ENCODE data around the gene ERFE. TPM values are rescaled to one million over a fixed set of nuclear protein-coding genes. Genes with fewer than 3 reads are reported as not detected.

The ERFE gene
- total and polyA plus RNA-seq, 2 of the 4 experiments (the other 2 are of a cell fraction): 1.3 to 3.5 TPM

DNA sequence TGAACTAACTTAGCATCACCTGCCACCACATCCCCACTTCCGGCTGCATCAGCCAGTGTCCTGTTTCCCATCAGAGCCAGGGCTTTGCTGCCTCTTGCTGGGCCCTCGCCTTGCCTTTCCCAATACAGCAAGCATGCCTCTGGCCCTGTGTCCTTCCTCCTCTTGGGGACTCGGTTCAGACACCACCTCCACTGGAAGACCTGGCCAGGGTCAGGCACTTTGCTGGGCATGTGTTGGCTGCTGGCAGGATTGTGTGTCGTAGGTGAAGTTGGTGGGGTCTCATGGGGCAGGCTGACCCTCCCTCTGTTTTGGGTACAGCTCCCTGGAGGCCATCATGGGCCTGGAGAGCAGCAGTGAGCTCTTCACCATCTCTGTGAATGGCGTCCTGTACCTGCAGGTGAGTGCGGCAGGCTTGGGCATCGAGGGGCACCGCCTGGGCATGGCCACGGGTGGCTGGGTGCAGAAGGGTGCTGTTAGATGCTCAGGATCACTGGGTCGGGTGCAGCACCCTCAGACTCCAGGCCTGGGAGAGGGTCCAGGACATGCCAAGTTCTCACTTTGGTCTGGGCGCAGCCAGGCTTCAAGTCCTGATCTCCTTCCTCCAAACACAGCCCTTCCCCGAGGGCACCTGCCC lies 6.6 kb downstream of the ERFE start:
- Histone ChIP-seq H3K9me3 (ENCODE audit: control insufficient read depth, insufficient read depth, low read length) (no peaks in the 10 kb centered on the region), H3K14ac (replicated peaks; ENCODE audit: low read depth, low read length) (no peak overlapping the region), H2BK15ac (ENCODE audit: low read depth, low read length) (no peak overlapping the region), H3K4me1 (ENCODE audit: control insufficient read depth, insufficient read depth, low read length) (peaks cover 34% of the 10 kb centered on the region), H4K5ac (ENCODE audit: low read depth, low read length) (no peak overlapping the region), H3K56ac (ENCODE audit: extremely low read depth, insufficient read depth, low read length) (no peak overlapping the region), H3K23ac (ENCODE audit: low read depth, low read length) (no peak overlapping the region), H2BK5ac (ENCODE audit: low read depth, low read length, poor library complexity, severe bottlenecking) (no peak overlapping the region), H3K18ac (ENCODE audit: low read depth, low read length) (no peak overlapping the region), H2BK20ac (ENCODE audit: low read depth, low read length) (no peak overlapping the region), H4K20me1 (ENCODE audit: insufficient read depth, low read length) (peaks cover 8% of the 10 kb centered on the region), H3K36me3 (ENCODE audit: control insufficient read depth, insufficient read depth, low read length) (peaks cover 13% of the 10 kb centered on the region; the same call in 1 of the 2 replicates), H4K91ac (ENCODE audit: insufficient read depth, low read depth, low read length) (peak overlapping the region; percentile 7; the same call in 1 of the 2 replicates), H3K27ac (ENCODE audit: insufficient read depth, low read length) (no peak overlapping the region), H3K4me3 (ENCODE audit: insufficient read depth, low read depth, low read length) (no peak overlapping the region), H3K79me1 (ENCODE audit: low read depth in 1 of 2, low read length in 2 of 2) (peaks cover 3 to 18% of the 10 kb centered on the region in 2 experiments; a peak in 3 of 4 replicates), H3K4me2 (ENCODE audit: low read depth, low read length) (no peak overlapping the region), H2AK5ac (ENCODE audit: low read depth, low read length) (peak overlapping the region; percentile 54), H3K27me3 (ENCODE audit: control insufficient read depth, insufficient read depth, low read length) (peaks cover 2% of the 10 kb centered on the region; the same call in 1 of the 2 replicates), H4K8ac (ENCODE audit: low read depth in 2 of 2, low read length in 2 of 2) (no peak overlapping the region), H3K4ac (ENCODE audit: low read depth, low read length) (no peak overlapping the region), H2AK9ac (replicated peaks; ENCODE audit: low read depth, low read length, poor library complexity) (peak overlapping the region; percentile 35), H3K9ac (ENCODE audit: low read depth, low read length) (no peak overlapping the region), H2BK120ac (ENCODE audit: low read depth, low read length) (no peak overlapping the region), H3K9me1 (ENCODE audit: insufficient read depth, low read length) (peaks cover 26% of the 10 kb centered on the region), H2AFZ (replicated peaks; ENCODE audit: low read length, poor library complexity) (no peak overlapping the region)
- dilution Hi-C loops (cut with HindIII; ENCODE audit: low sequenced_read_pairs, unreplicated experiment): no loop called here
- BruUV-seq (replicated peaks): no TSS peak
- ChIA-PET POLR2A (ENCODE audit: unreplicated experiment) (no interaction called here), CTCF (interaction anchor here (0.6 kb wide), 1 partner anchor 71 kb away, joined by 3 read pairs; no protein-coding TSS in a partner anchor)
- no peak for ATAC-seq (ENCODE audit: low read depth)
- in situ Hi-C loops (cut with MboI; ENCODE audit: low sequenced_read_pairs): no loop called here
- no peak for DNase-seq
- TF ChIP-seq CHD1 (IDR thresholded peaks at IDR 0.05; ENCODE audit: low read depth, low read length) (no peak), RFX5 (IDR thresholded peaks at IDR 0.05; ENCODE audit: low read depth, low read length) (no peak), FOS (IDR thresholded peaks at IDR 0.05; ENCODE audit: low read depth, low read length) (no peak), RCOR1 (IDR thresholded peaks at IDR 0.05; ENCODE audit: insufficient replicate concordance, low read length) (no peak), POLR2A (IDR thresholded peaks at IDR 0.05; ENCODE audit: low read depth, low read length) (no peak), RAD21 (IDR thresholded peaks at IDR 0.05; ENCODE audit: low read length) (no peak), NFE2L2 (IDR thresholded peaks at IDR 0.05; ENCODE audit: low read depth, low read length) (no peak), CEBPB (IDR thresholded peaks at IDR 0.05; ENCODE audit: low read depth, low read length) (no peak), BHLHE40 (IDR thresholded peaks at IDR 0.05; ENCODE audit: low read depth, low read length) (no peak), MAFK (IDR thresholded peaks at IDR 0.05; ENCODE audit: low read depth, low read length) (no peak)
- TF ChIP-seq, protein P1, sequence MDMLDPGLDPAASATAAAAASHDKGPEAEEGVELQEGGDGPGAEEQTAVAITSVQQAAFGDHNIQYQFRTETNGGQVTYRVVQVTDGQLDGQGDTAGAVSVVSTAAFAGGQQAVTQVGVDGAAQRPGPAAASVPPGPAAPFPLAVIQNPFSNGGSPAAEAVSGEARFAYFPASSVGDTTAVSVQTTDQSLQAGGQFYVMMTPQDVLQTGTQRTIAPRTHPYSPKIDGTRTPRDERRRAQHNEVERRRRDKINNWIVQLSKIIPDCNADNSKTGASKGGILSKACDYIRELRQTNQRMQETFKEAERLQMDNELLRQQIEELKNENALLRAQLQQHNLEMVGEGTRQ (IDR thresholded peaks at IDR 0.05; ENCODE audit: low read depth, low read length): no peak
- TF ChIP-seq, protein P2, sequence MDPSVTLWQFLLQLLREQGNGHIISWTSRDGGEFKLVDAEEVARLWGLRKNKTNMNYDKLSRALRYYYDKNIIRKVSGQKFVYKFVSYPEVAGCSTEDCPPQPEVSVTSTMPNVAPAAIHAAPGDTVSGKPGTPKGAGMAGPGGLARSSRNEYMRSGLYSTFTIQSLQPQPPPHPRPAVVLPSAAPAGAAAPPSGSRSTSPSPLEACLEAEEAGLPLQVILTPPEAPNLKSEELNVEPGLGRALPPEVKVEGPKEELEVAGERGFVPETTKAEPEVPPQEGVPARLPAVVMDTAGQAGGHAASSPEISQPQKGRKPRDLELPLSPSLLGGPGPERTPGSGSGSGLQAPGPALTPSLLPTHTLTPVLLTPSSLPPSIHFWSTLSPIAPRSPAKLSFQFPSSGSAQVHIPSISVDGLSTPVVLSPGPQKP (IDR thresholded peaks at IDR 0.05; ENCODE audit: borderline replicate concordance, low read depth, low read length): no peak
- intact Hi-C loops (cut with micrococcal nuclease): no loop called here
- WGBS, 2 experiments (ENCODE audit: extremely low coverage in 2 of 2, insufficient read length in 1 of 2): 100% methylated on average over 3 of the region's 12 CpGs; no CpG with 5 or more reads in 1 of the 2 experiments

Data from IMR-90 (cell line).